GM23338 (cell line): ENCODE data around the gene C4A. TPM values are rescaled to one million over a fixed set of nuclear protein-coding genes. Genes with fewer than 3 reads are reported as not detected.

Experiments used
- CREB1 ChIP-seq: fragments of 250-450 bp; sonication (Bioruptor Pico); IDR thresholded peaks from 2 replicates; pipeline ENCODE4 v1.5.0; 2020; ENCODE audit warnings: low read depth, mild to moderate bottlenecking, moderate library complexity
- CTCF ChIP-seq, 2 experiments: fragments of 200-600 bp in 1 of 2; sonication (generic) in 1 of 2; conservative IDR thresholded peaks; 2 replicates each; pipeline versions ENCODE4 v1.5.1 to v1.6.1; 2016 to 2017; ENCODE audit warnings: antibody characterized with exemption in 2 of 2, low read depth in 2 of 2, mild to moderate bottlenecking in 2 of 2, moderate library complexity in 1 of 2
- EZH2 ChIP-seq: fragments of 200-600 bp; sonication (generic); IDR thresholded peaks from one replicate; pipeline ENCODE4 v1.8.0; 2017; ENCODE audit warnings: antibody characterized with exemption, mild to moderate bottlenecking, low read depth; ENCODE audit not compliant: unreplicated experiment
- EZH2phosphoT487 ChIP-seq: fragments of 200-600 bp; sonication (generic); IDR thresholded peaks from one replicate; pipeline ENCODE4 v1.8.1; 2018; ENCODE audit warnings: antibody characterized with exemption; ENCODE audit not compliant: unreplicated experiment
- JUNB ChIP-seq: IDR thresholded peaks from one replicate; pipeline ENCODE4 v1.6.1; 2016; ENCODE audit warnings: antibody characterized with exemption; ENCODE audit not compliant: unreplicated experiment
- NANOG ChIP-seq: IDR thresholded peaks from 2 replicates; pipeline ENCODE4 v1.6.1; 2016; ENCODE audit warnings: antibody characterized with exemption, borderline replicate concordance
- STAT1 ChIP-seq: IDR thresholded peaks from one replicate; pipeline ENCODE4 v1.6.1; 2016; ENCODE audit warnings: antibody characterized with exemption; ENCODE audit not compliant: unreplicated experiment
- ZNF331 ChIP-seq: fragments of 250-450 bp; sonication (Bioruptor Pico); IDR thresholded peaks from 2 replicates; pipeline ENCODE4 v1.5.0; 2020; ENCODE audit warnings: low read depth, mild to moderate bottlenecking, moderate library complexity
- polyA plus RNA-seq: library from polyadenylated mRNA; unstranded; fragments of >200 nt; fragmentation: Nextera tagmentation; extraction: Ambion mirVana; gene quantifications from 2 replicates; pipeline ENCODE4 v1.2.1, GENCODE V29; 2016
- total RNA-seq: library from RNA; depleted of rRNA; stranded (reverse); fragments of >200 nt; shearing (Covaris generic); gene quantifications from 2 replicates; pipeline ENCODE4 v1.2.3, GENCODE V29; 2014
- TF ChIP-seq, protein P1 (sequence below): fragments of 250-450 bp; sonication (Bioruptor Pico); IDR thresholded peaks from 2 replicates; pipeline ENCODE4 v1.5.0; 2020; ENCODE audit warnings: mild to moderate bottlenecking, moderate library complexity
- TF ChIP-seq, protein P2 (sequence below): IDR thresholded peaks from 2 replicates; pipeline ENCODE4 v1.6.1; 2016; ENCODE audit warnings: antibody characterized with exemption

The C4A gene
- total and polyA plus RNA-seq, 2 experiments from 2014 or later = 0.48 to 0.97 TPM

GRCh38 chr6:31945154-31945506 lies 36.7 kb upstream of the C4A start (continued):
- TF ChIP-seq, protein P1, sequence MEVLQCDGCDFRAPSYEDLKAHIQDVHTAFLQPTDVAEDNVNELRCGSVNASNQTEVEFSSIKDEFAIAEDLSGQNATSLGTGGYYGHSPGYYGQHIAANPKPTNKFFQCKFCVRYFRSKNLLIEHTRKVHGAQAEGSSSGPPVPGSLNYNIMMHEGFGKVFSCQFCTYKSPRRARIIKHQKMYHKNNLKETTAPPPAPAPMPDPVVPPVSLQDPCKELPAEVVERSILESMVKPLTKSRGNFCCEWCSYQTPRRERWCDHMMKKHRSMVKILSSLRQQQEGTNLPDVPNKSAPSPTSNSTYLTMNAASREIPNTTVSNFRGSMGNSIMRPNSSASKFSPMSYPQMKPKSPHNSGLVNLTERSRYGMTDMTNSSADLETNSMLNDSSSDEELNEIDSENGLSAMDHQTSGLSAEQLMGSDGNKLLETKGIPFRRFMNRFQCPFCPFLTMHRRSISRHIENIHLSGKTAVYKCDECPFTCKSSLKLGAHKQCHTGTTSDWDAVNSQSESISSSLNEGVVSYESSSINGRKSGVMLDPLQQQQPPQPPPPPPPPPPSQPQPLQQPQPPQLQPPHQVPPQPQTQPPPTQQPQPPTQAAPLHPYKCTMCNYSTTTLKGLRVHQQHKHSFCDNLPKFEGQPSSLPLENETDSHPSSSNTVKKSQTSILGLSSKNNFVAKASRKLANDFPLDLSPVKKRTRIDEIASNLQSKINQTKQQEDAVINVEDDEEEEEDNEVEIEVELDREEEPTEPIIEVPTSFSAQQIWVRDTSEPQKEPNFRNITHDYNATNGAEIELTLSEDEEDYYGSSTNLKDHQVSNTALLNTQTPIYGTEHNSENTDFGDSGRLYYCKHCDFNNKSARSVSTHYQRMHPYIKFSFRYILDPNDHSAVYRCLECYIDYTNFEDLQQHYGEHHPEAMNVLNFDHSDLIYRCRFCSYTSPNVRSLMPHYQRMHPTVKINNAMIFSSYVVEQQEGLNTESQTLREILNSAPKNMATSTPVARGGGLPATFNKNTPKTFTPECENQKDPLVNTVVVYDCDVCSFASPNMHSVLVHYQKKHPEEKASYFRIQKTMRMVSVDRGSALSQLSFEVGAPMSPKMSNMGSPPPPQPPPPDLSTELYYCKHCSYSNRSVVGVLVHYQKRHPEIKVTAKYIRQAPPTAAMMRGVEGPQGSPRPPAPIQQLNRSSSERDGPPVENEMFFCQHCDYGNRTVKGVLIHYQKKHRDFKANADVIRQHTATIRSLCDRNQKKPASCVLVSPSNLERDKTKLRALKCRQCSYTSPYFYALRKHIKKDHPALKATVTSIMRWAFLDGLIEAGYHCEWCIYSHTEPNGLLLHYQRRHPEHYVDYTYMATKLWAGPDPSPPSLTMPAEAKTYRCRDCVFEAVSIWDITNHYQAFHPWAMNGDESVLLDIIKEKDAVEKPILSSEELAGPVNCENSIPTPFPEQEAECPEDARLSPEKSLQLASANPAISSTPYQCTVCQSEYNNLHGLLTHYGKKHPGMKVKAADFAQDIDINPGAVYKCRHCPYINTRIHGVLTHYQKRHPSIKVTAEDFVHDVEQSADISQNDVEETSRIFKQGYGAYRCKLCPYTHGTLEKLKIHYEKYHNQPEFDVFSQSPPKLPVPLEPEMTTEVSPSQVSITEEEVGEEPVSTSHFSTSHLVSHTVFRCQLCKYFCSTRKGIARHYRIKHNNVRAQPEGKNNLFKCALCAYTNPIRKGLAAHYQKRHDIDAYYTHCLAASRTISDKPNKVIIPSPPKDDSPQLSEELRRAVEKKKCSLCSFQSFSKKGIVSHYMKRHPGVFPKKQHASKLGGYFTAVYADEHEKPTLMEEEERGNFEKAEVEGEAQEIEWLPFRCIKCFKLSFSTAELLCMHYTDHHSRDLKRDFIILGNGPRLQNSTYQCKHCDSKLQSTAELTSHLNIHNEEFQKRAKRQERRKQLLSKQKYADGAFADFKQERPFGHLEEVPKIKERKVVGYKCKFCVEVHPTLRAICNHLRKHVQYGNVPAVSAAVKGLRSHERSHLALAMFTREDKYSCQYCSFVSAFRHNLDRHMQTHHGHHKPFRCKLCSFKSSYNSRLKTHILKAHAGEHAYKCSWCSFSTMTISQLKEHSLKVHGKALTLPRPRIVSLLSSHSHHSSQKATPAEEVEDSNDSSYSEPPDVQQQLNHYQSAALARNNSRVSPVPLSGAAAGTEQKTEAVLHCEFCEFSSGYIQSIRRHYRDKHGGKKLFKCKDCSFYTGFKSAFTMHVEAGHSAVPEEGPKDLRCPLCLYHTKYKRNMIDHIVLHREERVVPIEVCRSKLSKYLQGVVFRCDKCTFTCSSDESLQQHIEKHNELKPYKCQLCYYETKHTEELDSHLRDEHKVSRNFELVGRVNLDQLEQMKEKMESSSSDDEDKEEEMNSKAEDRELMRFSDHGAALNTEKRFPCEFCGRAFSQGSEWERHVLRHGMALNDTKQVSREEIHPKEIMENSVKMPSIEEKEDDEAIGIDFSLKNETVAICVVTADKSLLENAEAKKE (CRISPR knock-in tag) = no peak
- no peak for TF ChIP-seq JUNB
- no peak for TF ChIP-seq STAT1
- no peak for TF ChIP-seq EZH2phosphoT487
- no peak for TF ChIP-seq EZH2
- no peak for TF ChIP-seq NANOG
- no peak for TF ChIP-seq ZNF331 (CRISPR knock-in tag)
- no peak for TF ChIP-seq CTCF (conservative IDR thresholded peaks at IDR 0.05; ENCODE audit: low read depth in 2 of 2)
- TF ChIP-seq CREB1 (CRISPR knock-in tag) = no peak
- TF ChIP-seq, protein P2, sequence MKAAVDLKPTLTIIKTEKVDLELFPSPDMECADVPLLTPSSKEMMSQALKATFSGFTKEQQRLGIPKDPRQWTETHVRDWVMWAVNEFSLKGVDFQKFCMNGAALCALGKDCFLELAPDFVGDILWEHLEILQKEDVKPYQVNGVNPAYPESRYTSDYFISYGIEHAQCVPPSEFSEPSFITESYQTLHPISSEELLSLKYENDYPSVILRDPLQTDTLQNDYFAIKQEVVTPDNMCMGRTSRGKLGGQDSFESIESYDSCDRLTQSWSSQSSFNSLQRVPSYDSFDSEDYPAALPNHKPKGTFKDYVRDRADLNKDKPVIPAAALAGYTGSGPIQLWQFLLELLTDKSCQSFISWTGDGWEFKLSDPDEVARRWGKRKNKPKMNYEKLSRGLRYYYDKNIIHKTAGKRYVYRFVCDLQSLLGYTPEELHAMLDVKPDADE = no peak
